ENCODE measurements around the gene SLC25A12.

Gene SLC25A12

GRCh38 chr2:171807831-171808393 lies 86.1 kb downstream of the SLC25A12 start:
- ATAC-seq (ENCODE audit: low read depth), result peak; percentile 87
- no peaks in the 10 kb centered on the region for H3K27me3 ChIP-seq (ENCODE audit: insufficient read depth, poor library complexity, severe bottlenecking)
- peaks cover 8% of the 10 kb centered on the region for H3K4me1 ChIP-seq (ENCODE audit: insufficient read depth, poor library complexity, severe bottlenecking)
- no peak overlapping the region for H3K4me3 ChIP-seq (ENCODE audit: severe bottlenecking)
- no peaks in the 10 kb centered on the region for H3K9me3 ChIP-seq (ENCODE audit: severe bottlenecking)
- no peak for DNase-seq (ENCODE audit: low spot score)
- TF ChIP-seq CTCF (IDR thresholded peaks at IDR 0.05; ENCODE audit: poor library complexity, severe bottlenecking), result no peak
- no peaks in the 10 kb centered on the region; the same call in 1 of the 2 replicates for H3K36me3 ChIP-seq (ENCODE audit: low read depth)
- H3K27ac ChIP-seq (ENCODE audit: poor library complexity, severe bottlenecking), result peak overlapping the region; percentile 62

GRCh38 chr2:171807119-171807518 lies 86.9 kb downstream of the SLC25A12 start:
- TF ChIP-seq CTCF (IDR thresholded peaks at IDR 0.05; ENCODE audit: poor library complexity, severe bottlenecking), result no peak
- no peak for DNase-seq (ENCODE audit: low spot score)
- no peak overlapping the region for H3K4me3 ChIP-seq (ENCODE audit: severe bottlenecking)
- no peaks in the 10 kb centered on the region for H3K9me3 ChIP-seq (ENCODE audit: severe bottlenecking)
- H3K27me3 ChIP-seq (ENCODE audit: insufficient read depth, poor library complexity, severe bottlenecking), result no peaks in the 10 kb centered on the region
- peak; percentile 66; the same call in 2 of the 3 replicates for ATAC-seq (ENCODE audit: low read depth)
- H3K27ac ChIP-seq (ENCODE audit: poor library complexity, severe bottlenecking), result peak overlapping the region; percentile 62
- no peaks in the 10 kb centered on the region; the same call in 1 of the 2 replicates for H3K36me3 ChIP-seq (ENCODE audit: low read depth)
- peaks cover 8% of the 10 kb centered on the region for H3K4me1 ChIP-seq (ENCODE audit: insufficient read depth, poor library complexity, severe bottlenecking)

GRCh38 chr2:171804456-171804855 lies 89.6 kb downstream of the SLC25A12 start:
- peaks cover 8% of the 10 kb centered on the region for H3K4me1 ChIP-seq (ENCODE audit: insufficient read depth, poor library complexity, severe bottlenecking)
- ATAC-seq (ENCODE audit: low read depth) (no peak), DNase-seq (ENCODE audit: low spot score) (no peak)
- no peaks in the 10 kb centered on the region for H3K27me3 ChIP-seq (ENCODE audit: insufficient read depth, poor library complexity, severe bottlenecking)
- no peak for TF ChIP-seq CTCF (IDR thresholded peaks at IDR 0.05; ENCODE audit: poor library complexity, severe bottlenecking)
- H3K4me3 ChIP-seq (ENCODE audit: severe bottlenecking), result no peak overlapping the region
- H3K27ac ChIP-seq (ENCODE audit: poor library complexity, severe bottlenecking), result no peak overlapping the region
- H3K9me3 ChIP-seq (ENCODE audit: severe bottlenecking), result no peaks in the 10 kb centered on the region
- H3K36me3 ChIP-seq (ENCODE audit: low read depth), result no peaks in the 10 kb centered on the region

GRCh38 chr2:171803757-171804156 lies 90.3 kb downstream of the SLC25A12 start:
- Histone ChIP-seq H3K27me3 (ENCODE audit: insufficient read depth, poor library complexity, severe bottlenecking) (no peaks in the 10 kb centered on the region), H3K4me1 (ENCODE audit: insufficient read depth, poor library complexity, severe bottlenecking) (peaks cover 11% of the 10 kb centered on the region), H3K27ac (ENCODE audit: poor library complexity, severe bottlenecking) (no peak overlapping the region), H3K9me3 (ENCODE audit: severe bottlenecking) (no peaks in the 10 kb centered on the region), H3K36me3 (ENCODE audit: low read depth) (no peaks in the 10 kb centered on the region), H3K4me3 (ENCODE audit: severe bottlenecking) (no peak overlapping the region)
- ATAC-seq (ENCODE audit: low read depth), result no peak
- DNase-seq (ENCODE audit: low spot score), result no peak
- TF ChIP-seq CTCF (IDR thresholded peaks at IDR 0.05; ENCODE audit: poor library complexity, severe bottlenecking), result no peak

GRCh38 chr2:171800639-171801038 lies 93.4 kb downstream of the SLC25A12 start:
- no peak for ATAC-seq (ENCODE audit: low read depth)
- Histone ChIP-seq H3K4me3 (ENCODE audit: severe bottlenecking) (no peak overlapping the region), H3K4me1 (ENCODE audit: insufficient read depth, poor library complexity, severe bottlenecking) (peaks cover 9% of the 10 kb centered on the region), H3K9me3 (ENCODE audit: severe bottlenecking) (no peaks in the 10 kb centered on the region), H3K36me3 (ENCODE audit: low read depth) (peaks cover 4% of the 10 kb centered on the region; the same call in 1 of the 2 replicates), H3K27me3 (ENCODE audit: insufficient read depth, poor library complexity, severe bottlenecking) (no peaks in the 10 kb centered on the region), H3K27ac (ENCODE audit: poor library complexity, severe bottlenecking) (no peak overlapping the region)
- TF ChIP-seq CTCF (IDR thresholded peaks at IDR 0.05; ENCODE audit: poor library complexity, severe bottlenecking), result no peak
- DNase-seq (ENCODE audit: low spot score), result no peak
